Astrocyte (in vitro differentiated cells and primary cell): ENCODE measurements around the gene RPS14.

Experiments used
- CTCF ChIP-seq: IDR thresholded peaks from 2 replicates; pipeline ENCODE4 v1.5.1; 2011; ENCODE audit warnings: low read depth, mild to moderate bottlenecking, inconsistent platforms, low read length, moderate library complexity; ENCODE audit not compliant: insufficient read depth
- EZH2 ChIP-seq: IDR thresholded peaks from 2 replicates; pipeline ENCODE4 v1.6.1; 2012; ENCODE audit warnings: mild to moderate bottlenecking, low read length, inconsistent platforms; ENCODE audit not compliant: insufficient read depth

GRCh38 chr5:150422075-150422474 lies 27.5 kb downstream of the RPS14 start:
- TF ChIP-seq CTCF (no peak), EZH2 (no peak)
